ENCODE results near the gene AGAP3. TPM values are rescaled to one million over a fixed set of nuclear protein-coding genes. Genes with fewer than 3 reads are reported as not detected.

Gene AGAP3
- total RNA-seq, 1 donor from 2014 or later, result 135 TPM

- Mint-ChIP-seq H3K4me1 (ENCODE audit: unreplicated experiment) (peaks cover 33% of the 10 kb centered on the region), H3K27me3 (ENCODE audit: unreplicated experiment) (no peaks in the 10 kb centered on the region), H3K9me3 (ENCODE audit: unreplicated experiment) (no peaks in the 10 kb centered on the region), H3K36me3 (ENCODE audit: unreplicated experiment) (peaks cover 15% of the 10 kb centered on the region), H3K4me3 (ENCODE audit: unreplicated experiment) (no peak overlapping the region), H3K27ac (ENCODE audit: unreplicated experiment) (peak overlapping the region; percentile 47)
- no peak for DNase-seq (ENCODE audit: extremely low spot score, unreplicated experiment)
- peak; percentile 41 for TF ChIP-seq CTCF (IDR thresholded peaks at IDR 0.05)
Observed at GRCh38 chr7:151076863-151077704, 9.2 kb upstream of the AGAP3 start.

GRCh38 chr7:151077705-151078232 is 8.5 kb upstream of the AGAP3 start:
- Mint-ChIP-seq H3K4me3 (ENCODE audit: unreplicated experiment) (peak overlapping the region; percentile 58), H3K27me3 (ENCODE audit: unreplicated experiment) (no peaks in the 10 kb centered on the region), H3K9me3 (ENCODE audit: unreplicated experiment) (no peaks in the 10 kb centered on the region), H3K4me1 (ENCODE audit: unreplicated experiment) (peaks cover 39% of the 10 kb centered on the region), H3K27ac (ENCODE audit: unreplicated experiment) (peak overlapping the region; percentile 81), H3K36me3 (ENCODE audit: unreplicated experiment) (peaks cover 13% of the 10 kb centered on the region)
- TF ChIP-seq CTCF (IDR thresholded peaks at IDR 0.05), result no peak
- DNase-seq (ENCODE audit: extremely low spot score, unreplicated experiment), result no peak

GRCh38 chr7:151078233-151079040 is 7.8 kb upstream of the AGAP3 start:
- no peaks in the 10 kb centered on the region for H3K9me3 Mint-ChIP-seq (ENCODE audit: unreplicated experiment)
- no peaks in the 10 kb centered on the region for H3K27me3 Mint-ChIP-seq (ENCODE audit: unreplicated experiment)
- H3K4me3 Mint-ChIP-seq (ENCODE audit: unreplicated experiment), result peak overlapping the region; percentile 82
- no peak for TF ChIP-seq CTCF (IDR thresholded peaks at IDR 0.05)
- peaks cover 42% of the 10 kb centered on the region for H3K4me1 Mint-ChIP-seq (ENCODE audit: unreplicated experiment)
- DNase-seq (ENCODE audit: extremely low spot score, unreplicated experiment), result no peak
- peaks cover 13% of the 10 kb centered on the region for H3K36me3 Mint-ChIP-seq (ENCODE audit: unreplicated experiment)
- peak overlapping the region; percentile 81 for H3K27ac Mint-ChIP-seq (ENCODE audit: unreplicated experiment)

- no peak for DNase-seq (ENCODE audit: extremely low spot score, unreplicated experiment)
- TF ChIP-seq CTCF (IDR thresholded peaks at IDR 0.05), result no peak
- H3K27ac Mint-ChIP-seq (ENCODE audit: unreplicated experiment), result peak overlapping the region; percentile 75
- peak overlapping the region; percentile 82 for H3K4me3 Mint-ChIP-seq (ENCODE audit: unreplicated experiment)
- peaks cover 12% of the 10 kb centered on the region for H3K36me3 Mint-ChIP-seq (ENCODE audit: unreplicated experiment)
- no peaks in the 10 kb centered on the region for H3K9me3 Mint-ChIP-seq (ENCODE audit: unreplicated experiment)
- H3K4me1 Mint-ChIP-seq (ENCODE audit: unreplicated experiment), result peaks cover 45% of the 10 kb centered on the region
- H3K27me3 Mint-ChIP-seq (ENCODE audit: unreplicated experiment), result no peaks in the 10 kb centered on the region
Observed at GRCh38 chr7:151079199-151079910, 6.9 kb upstream of the AGAP3 start.
